ENCODE measurements around the gene TMCO2. TPM values are rescaled to one million over a fixed set of nuclear protein-coding genes. Genes with fewer than 3 reads are reported as not detected.

Gene TMCO2
- total RNA-seq, 1 donor from 2014 or later: not detected

GRCh38 chr1:40257313-40257687, 9.6 kb downstream of the TMCO2 start:
- no peak for TF ChIP-seq CTCF (conservative IDR thresholded peaks at IDR 0.05; ENCODE audit: low read depth, low read length)
- DNase-seq (ENCODE audit: low read depth): no peak
- H3K4me3 ChIP-seq (ENCODE audit: low read depth, low read length): peak overlapping the region; percentile 98

GRCh38 chr1:40257688-40258444, 10.1 kb downstream of the TMCO2 start, which contains the start of gene ZMPSTE24:
TSS of gene ZMPSTE24 (plus strand) at chr1:40258236. CDS start at chr1:40258272, 36 bp downstream.
- peak; percentile 86 for DNase-seq (ENCODE audit: low read depth)
- no peak for TF ChIP-seq CTCF (conservative IDR thresholded peaks at IDR 0.05; ENCODE audit: low read depth, low read length)
- peak within 1 kb of the TSS; percentile 98 for H3K4me3 ChIP-seq (ENCODE audit: low read depth, low read length)

GRCh38 chr1:40258445-40258769, 10.7 kb downstream of the TMCO2 start:
- no peak for TF ChIP-seq CTCF (conservative IDR thresholded peaks at IDR 0.05; ENCODE audit: low read depth, low read length)
- H3K4me3 ChIP-seq (ENCODE audit: low read depth, low read length): peak overlapping the region; percentile 98
- no peak for DNase-seq (ENCODE audit: low read depth)

- no peak for DNase-seq (ENCODE audit: low read depth)
These were observed 16.6 kb downstream of the TMCO2 start for GRCh38 chr1:40264354-40264781.

GRCh38 chr1:40265298-40265697, 17.6 kb downstream of the TMCO2 start:
- TF ChIP-seq CTCF (conservative IDR thresholded peaks at IDR 0.05; ENCODE audit: low read depth, low read length): no peak
- no peak for DNase-seq (ENCODE audit: low read depth)
- no peak overlapping the region for H3K4me3 ChIP-seq (ENCODE audit: low read depth, low read length)

More at GRCh38 chr1:40264354-40264781, 16.6 kb downstream of the TMCO2 start:
- no peak overlapping the region for H3K4me3 ChIP-seq (ENCODE audit: low read depth, low read length)
- TF ChIP-seq CTCF (conservative IDR thresholded peaks at IDR 0.05; ENCODE audit: low read depth, low read length): no peak

GRCh38 chr1:40265919-40266318, 18.2 kb downstream of the TMCO2 start:
- H3K4me3 ChIP-seq (ENCODE audit: low read depth, low read length): no peak overlapping the region
- no peak for TF ChIP-seq CTCF (conservative IDR thresholded peaks at IDR 0.05; ENCODE audit: low read depth, low read length)
- DNase-seq (ENCODE audit: low read depth): no peak

All from epithelial cell of proximal tubule (primary cell).